Measurements from ENCODE around the gene RPP25L. TPM values are rescaled to one million over a fixed set of nuclear protein-coding genes. Genes with fewer than 3 reads are reported as not detected.

The RPP25L gene
- polyA plus RNA-seq, 1 donor from 2014 or later: 31.4 TPM

- no peak overlapping the region for H3K4me3 ChIP-seq (ENCODE audit: low read length)
- no peaks in the 10 kb centered on the region for H3F3A ChIP-seq (ENCODE audit: insufficient read depth, low read length, poor library complexity, severe bottlenecking)
- TF ChIP-seq REST (IDR thresholded peaks at IDR 0.05; ENCODE audit: borderline replicate concordance) (no peak), CTCF (IDR thresholded peaks at IDR 0.05; ENCODE audit: poor library complexity, severe bottlenecking) (no peak), MXI1 (conservative IDR thresholded peaks at IDR 0.05; ENCODE audit: poor library complexity, severe bottlenecking) (no peak), SMC3 (conservative IDR thresholded peaks at IDR 0.05; ENCODE audit: poor library complexity) (no peak), EZH2 (IDR thresholded peaks at IDR 0.05; ENCODE audit: borderline replicate concordance, insufficient read depth, low read length, poor library complexity, severe bottlenecking) (no peak), POLR2AphosphoS5 (IDR thresholded peaks at IDR 0.05) (no peak), EP300 (conservative IDR thresholded peaks at IDR 0.05; ENCODE audit: poor library complexity, severe bottlenecking) (no peak), TAF1 (IDR thresholded peaks at IDR 0.05; ENCODE audit: low read depth) (no peak), RAD21 (conservative IDR thresholded peaks at IDR 0.05) (no peak)
- H3K9ac ChIP-seq (ENCODE audit: low read length): no peak overlapping the region
- no peak overlapping the region for H2AFZ ChIP-seq (ENCODE audit: low read depth, low read length)
- no peak overlapping the region for H3K4me2 ChIP-seq (ENCODE audit: low read length)
- peaks cover 6% of the 10 kb centered on the region for H3K79me2 ChIP-seq (replicated peaks; ENCODE audit: insufficient read depth, low read length)
- H4K20me1 ChIP-seq (ENCODE audit: insufficient read depth): no peaks in the 10 kb centered on the region
- peaks cover 4% of the 10 kb centered on the region for H3K36me3 ChIP-seq (ENCODE audit: insufficient read depth, low read length)
- H3K27ac ChIP-seq (ENCODE audit: low read length): no peak overlapping the region
- no peaks in the 10 kb centered on the region for H3K9me2 ChIP-seq (ENCODE audit: insufficient read depth, low read length)
- H3K27me3 ChIP-seq (ENCODE audit: insufficient read depth, low read depth, low read length): no peaks in the 10 kb centered on the region
- H3K9me3 ChIP-seq (ENCODE audit: low read length): no peaks in the 10 kb centered on the region
These were observed 44.9 kb downstream of the RPP25L start for GRCh38 chr9:34566972-34567371.

- no peaks in the 10 kb centered on the region for H3K9me3 ChIP-seq (ENCODE audit: low read length)
- H3K9ac ChIP-seq (ENCODE audit: low read length): peak overlapping the region; percentile 3
- H3K27me3 ChIP-seq (ENCODE audit: insufficient read depth, low read depth, low read length): no peaks in the 10 kb centered on the region
- H3F3A ChIP-seq (ENCODE audit: insufficient read depth, low read length, poor library complexity, severe bottlenecking): no peaks in the 10 kb centered on the region
- no peak overlapping the region for H3K27ac ChIP-seq (ENCODE audit: low read length)
- no peaks in the 10 kb centered on the region for H3K9me2 ChIP-seq (ENCODE audit: insufficient read depth, low read length)
- H3K36me3 ChIP-seq (ENCODE audit: insufficient read depth, low read length): peaks cover 8% of the 10 kb centered on the region
- H3K79me2 ChIP-seq (replicated peaks; ENCODE audit: insufficient read depth, low read length): peaks cover 6% of the 10 kb centered on the region
- no peak overlapping the region for H2AFZ ChIP-seq (ENCODE audit: low read depth, low read length)
- TF ChIP-seq TAF1 (IDR thresholded peaks at IDR 0.05; ENCODE audit: low read depth): no peak
- TF ChIP-seq SMC3 (conservative IDR thresholded peaks at IDR 0.05; ENCODE audit: poor library complexity): no peak
- TF ChIP-seq EZH2 (IDR thresholded peaks at IDR 0.05; ENCODE audit: borderline replicate concordance, insufficient read depth, low read length, poor library complexity, severe bottlenecking): no peak
- TF ChIP-seq MXI1 (conservative IDR thresholded peaks at IDR 0.05; ENCODE audit: poor library complexity, severe bottlenecking): no peak
- TF ChIP-seq CTCF (IDR thresholded peaks at IDR 0.05; ENCODE audit: poor library complexity, severe bottlenecking): no peak
- no peak for TF ChIP-seq POLR2AphosphoS5 (IDR thresholded peaks at IDR 0.05)
- TF ChIP-seq RAD21 (conservative IDR thresholded peaks at IDR 0.05): no peak
- no peaks in the 10 kb centered on the region for H4K20me1 ChIP-seq (ENCODE audit: insufficient read depth)
- H3K4me2 ChIP-seq (ENCODE audit: low read length): no peak overlapping the region
- H3K4me3 ChIP-seq (ENCODE audit: low read length): no peak overlapping the region
These were observed 45.6 kb downstream of the RPP25L start for GRCh38 chr9:34566322-34566721.
